OCI-LY3 (cell line): ENCODE data around the gene PDX1.

ENCODE experiments used
- CTCF ChIP-seq: fragments of 200-600, 300-600 bp; sonication (generic); IDR thresholded peaks from 2 replicates; pipeline ENCODE4 v1.5.1; 2014; ENCODE audit warnings: antibody characterized with exemption, low read length, low read depth
- EZH2phosphoT487 ChIP-seq: fragments of 200-600 bp; shearing (Covaris generic); IDR thresholded peaks from 2 replicates; pipeline ENCODE4 v1.6.1; 2018; ENCODE audit warnings: antibody characterized with exemption, mixed run types, low read depth

DNA sequence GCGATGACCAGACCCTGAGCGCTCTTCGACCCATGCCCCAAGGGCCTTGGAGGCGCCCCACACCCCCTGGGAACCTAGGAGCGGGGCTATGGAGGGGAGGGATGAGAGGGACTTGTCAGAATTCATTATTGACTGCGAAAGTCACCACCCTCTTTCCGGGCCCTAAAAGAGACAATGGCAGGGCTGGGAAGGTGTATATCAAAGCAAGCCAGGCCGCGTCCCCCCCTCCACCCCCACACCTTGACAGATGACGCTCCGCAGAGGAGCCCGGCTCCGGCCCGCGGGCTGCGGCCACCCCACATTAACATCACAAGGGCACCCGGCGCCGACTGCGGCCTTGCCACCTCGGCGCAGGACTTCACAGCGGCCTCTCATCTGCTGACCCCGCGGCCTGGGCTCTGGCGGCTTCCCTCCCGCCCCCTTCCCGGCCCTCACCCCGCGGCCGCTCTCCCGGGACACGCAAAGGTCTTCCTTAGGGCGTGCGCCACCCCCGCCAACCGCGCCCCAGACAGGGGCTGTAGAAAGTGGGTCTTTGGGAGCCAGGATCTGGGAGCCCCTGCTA is 46.9 kb downstream of the PDX1 start:
- TF ChIP-seq CTCF (no peak), EZH2phosphoT487 (no peak)
